ENCODE measurements around the gene COL6A2.

GRCh38 chr21:46061063-46061462, 36.8 kb upstream of the COL6A2 start:
- TF ChIP-seq CTCF (IDR thresholded peaks at IDR 0.05), result no peak
- no peak for TF ChIP-seq POLR2A (IDR thresholded peaks at IDR 0.05)

All from prostate gland (tissue), 2 donors.